Activated CD4-positive, alpha-beta T cell treated with anti-CD3 and anti-CD28 coated beads, Interleukin-2, amount 10 ng/mL, durations not matched to agents 24 days and 14 days (primary cell): ENCODE data around the gene MAST4. TPM values are rescaled to one million over a fixed set of nuclear protein-coding genes. Genes with fewer than 3 reads are reported as not detected.

Source experiments
- DNase-seq: peaks from one replicate; pipeline ENCODE4 v3.0.0; 2022
- H3K27ac Mint-ChIP-seq: one replicate; pipeline ENCODE4 v1.8.0; 2022; ENCODE audit warnings: mild to moderate bottlenecking, mixed read lengths
- H3K27me3 Mint-ChIP-seq: one replicate; pipeline ENCODE4 v1.8.0; 2022; ENCODE audit warnings: mixed read lengths
- H3K36me3 Mint-ChIP-seq: one replicate; pipeline ENCODE4 v1.8.0; 2022; ENCODE audit warnings: low read depth, mild to moderate bottlenecking, mixed read lengths
- H3K4me1 Mint-ChIP-seq: one replicate; pipeline ENCODE4 v1.8.0; 2021; ENCODE audit warnings: mixed read lengths
- H3K4me3 Mint-ChIP-seq: one replicate; pipeline ENCODE4 v1.8.0; 2022; ENCODE audit warnings: mild to moderate bottlenecking, moderate library complexity, mixed read lengths
- H3K9me3 Mint-ChIP-seq: one replicate; pipeline ENCODE4 v1.8.0; 2021; ENCODE audit warnings: mixed read lengths
- intact Hi-C: fragments of 100-400 bp; cut with micrococcal nuclease; formaldehyde crosslinking; loops from one replicate; pipeline ENCODE4 v1.15.1; 2023
- total RNA-seq: library from RNA; stranded (reverse); gene quantifications from 2 replicates; pipeline ENCODE4 v1.2.3, GENCODE V29; 2022

The MAST4 gene
- total RNA-seq, 1 donor from 2014 or later = 16.1 TPM

DNA sequence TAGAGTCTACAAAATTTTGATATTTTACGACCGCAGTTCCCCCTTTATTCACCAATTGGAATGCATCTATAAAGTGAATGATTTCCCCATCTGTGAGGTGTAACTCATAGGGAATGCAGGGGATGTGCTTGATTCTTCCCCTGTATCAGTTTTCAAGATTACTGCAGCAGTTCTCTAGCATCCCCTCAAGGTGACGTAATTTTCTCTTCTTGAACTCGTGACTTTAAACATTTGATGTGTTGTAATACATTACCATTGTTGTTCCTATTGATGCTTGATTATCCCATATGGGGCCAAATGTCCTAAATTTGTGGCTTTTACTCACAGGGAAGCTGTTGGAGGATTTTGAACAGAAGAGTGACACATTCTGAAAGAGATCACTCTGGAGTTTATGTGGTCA is 360.2 kb downstream of the MAST4 start:
- Mint-ChIP-seq H3K4me3 (no peak overlapping the region), H3K9me3 (no peaks in the 10 kb centered on the region), H3K4me1 (peaks cover 6% of the 10 kb centered on the region), H3K27me3 (no peaks in the 10 kb centered on the region), H3K27ac (no peak overlapping the region), H3K36me3 (peaks cover 5% of the 10 kb centered on the region)
- intact Hi-C loops = no loop called here
- DNase-seq = peak; percentile 34

DNA sequence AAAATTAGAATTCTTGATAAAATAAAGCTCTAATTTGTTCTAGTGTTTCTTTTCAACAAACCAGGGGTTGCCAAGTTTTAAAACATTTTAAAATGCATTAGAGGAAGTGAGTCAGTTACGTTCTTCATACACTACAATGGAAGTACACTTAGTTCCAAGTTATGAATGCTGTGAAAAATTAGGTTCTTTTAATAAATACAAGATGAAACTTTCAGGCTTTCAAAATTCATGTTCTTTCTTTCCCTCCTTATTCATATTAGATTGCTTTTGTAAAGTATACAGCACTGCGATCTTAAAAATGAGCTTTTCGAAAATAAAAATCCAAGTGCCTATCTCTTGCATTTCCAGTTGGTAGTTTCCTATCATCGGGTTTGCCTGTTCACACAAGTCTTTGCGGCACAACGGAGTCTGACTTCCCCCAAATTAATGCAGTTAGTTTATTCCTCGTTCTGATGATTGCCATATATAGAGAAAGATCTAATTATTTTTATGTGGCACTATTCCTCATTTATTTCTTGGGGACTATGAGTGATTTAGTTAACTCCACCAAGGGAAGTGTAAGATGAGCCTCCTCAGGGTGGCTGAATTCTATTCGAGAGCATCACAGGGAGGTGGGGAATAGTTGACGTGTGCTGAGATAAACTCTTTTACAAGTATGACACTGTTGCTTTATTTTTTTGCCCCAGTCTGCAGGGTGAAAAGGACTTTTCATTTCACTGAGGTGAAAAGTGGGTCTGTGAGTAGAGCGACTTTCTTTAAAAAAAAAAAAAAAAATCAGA is 362.2 kb downstream of the MAST4 start:
- DNase-seq = peak; percentile 4
- Mint-ChIP-seq H3K27me3 (no peaks in the 10 kb centered on the region), H3K4me1 (no peaks in the 10 kb centered on the region), H3K9me3 (no peaks in the 10 kb centered on the region), H3K36me3 (no peaks in the 10 kb centered on the region), H3K4me3 (no peak overlapping the region), H3K27ac (no peak overlapping the region)
- intact Hi-C loops = no loop called here

GRCh38 chr5:66958980-66959641 is 362.9 kb downstream of the MAST4 start:
- peak; percentile 40 for DNase-seq
- Mint-ChIP-seq H3K36me3 (no peaks in the 10 kb centered on the region), H3K9me3 (no peaks in the 10 kb centered on the region), H3K4me3 (no peak overlapping the region), H3K4me1 (no peaks in the 10 kb centered on the region), H3K27me3 (no peaks in the 10 kb centered on the region), H3K27ac (no peak overlapping the region)
- intact Hi-C loops = no loop called here

DNA sequence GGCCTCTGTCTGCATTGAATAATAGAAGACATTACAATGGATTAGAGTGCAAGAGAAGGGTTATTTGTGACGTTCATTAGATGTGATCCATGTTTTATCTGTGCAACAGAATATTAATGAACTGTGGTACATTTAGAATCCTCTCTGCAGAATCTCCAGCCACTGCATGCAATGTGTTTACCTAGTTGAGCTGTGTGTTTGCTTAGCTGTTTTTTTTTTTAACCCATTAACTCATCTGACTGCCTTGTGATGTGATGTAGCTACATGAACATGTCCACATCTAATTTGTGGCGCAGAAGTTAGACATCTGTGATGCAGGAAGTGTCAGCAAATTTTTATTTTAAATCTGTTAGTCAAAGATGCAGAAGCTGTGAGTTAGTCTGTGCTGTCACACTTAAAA is 363.5 kb downstream of the MAST4 start:
- Mint-ChIP-seq H3K27me3 (no peaks in the 10 kb centered on the region), H3K36me3 (no peaks in the 10 kb centered on the region), H3K27ac (no peak overlapping the region), H3K4me1 (no peaks in the 10 kb centered on the region), H3K4me3 (no peak overlapping the region), H3K9me3 (no peaks in the 10 kb centered on the region)
- no peak for DNase-seq
- intact Hi-C loops = no loop called here

- H3K27ac Mint-ChIP-seq = no peak overlapping the region
- no peaks in the 10 kb centered on the region for H3K36me3 Mint-ChIP-seq
- no peaks in the 10 kb centered on the region for H3K27me3 Mint-ChIP-seq
- no peaks in the 10 kb centered on the region for H3K9me3 Mint-ChIP-seq
- intact Hi-C loops = no loop called here
- DNase-seq = no peak
- H3K4me1 Mint-ChIP-seq = no peaks in the 10 kb centered on the region
- H3K4me3 Mint-ChIP-seq = no peak overlapping the region
Measured at GRCh38 chr5:66960369-66961137, 364.4 kb downstream of the MAST4 start.

GRCh38 chr5:66963559-66963971 is 367.4 kb downstream of the MAST4 start:
- Mint-ChIP-seq H3K4me3 (no peak overlapping the region), H3K9me3 (no peaks in the 10 kb centered on the region), H3K36me3 (no peaks in the 10 kb centered on the region), H3K27me3 (no peaks in the 10 kb centered on the region), H3K27ac (no peak overlapping the region), H3K4me1 (no peaks in the 10 kb centered on the region)
- DNase-seq = no peak
- intact Hi-C loops = no loop called here

- H3K4me3 Mint-ChIP-seq = no peak overlapping the region
Measured at GRCh38 chr5:66966439-66966838, 370.2 kb downstream of the MAST4 start.

GRCh38 chr5:66967102-66967501 is 370.9 kb downstream of the MAST4 start:
- intact Hi-C loops = no loop called here
- H3K27ac Mint-ChIP-seq = no peak overlapping the region
- no peaks in the 10 kb centered on the region for H3K9me3 Mint-ChIP-seq
- DNase-seq = no peak
- no peak overlapping the region for H3K4me3 Mint-ChIP-seq
- H3K36me3 Mint-ChIP-seq = no peaks in the 10 kb centered on the region
- no peaks in the 10 kb centered on the region for H3K27me3 Mint-ChIP-seq
- no peaks in the 10 kb centered on the region for H3K4me1 Mint-ChIP-seq

More at GRCh38 chr5:66966439-66966838, 370.2 kb downstream of the MAST4 start:
- Mint-ChIP-seq H3K4me1 (no peaks in the 10 kb centered on the region), H3K27ac (no peak overlapping the region), H3K9me3 (no peaks in the 10 kb centered on the region), H3K27me3 (no peaks in the 10 kb centered on the region), H3K36me3 (no peaks in the 10 kb centered on the region)
- DNase-seq = no peak
- intact Hi-C loops = no loop called here

DNA sequence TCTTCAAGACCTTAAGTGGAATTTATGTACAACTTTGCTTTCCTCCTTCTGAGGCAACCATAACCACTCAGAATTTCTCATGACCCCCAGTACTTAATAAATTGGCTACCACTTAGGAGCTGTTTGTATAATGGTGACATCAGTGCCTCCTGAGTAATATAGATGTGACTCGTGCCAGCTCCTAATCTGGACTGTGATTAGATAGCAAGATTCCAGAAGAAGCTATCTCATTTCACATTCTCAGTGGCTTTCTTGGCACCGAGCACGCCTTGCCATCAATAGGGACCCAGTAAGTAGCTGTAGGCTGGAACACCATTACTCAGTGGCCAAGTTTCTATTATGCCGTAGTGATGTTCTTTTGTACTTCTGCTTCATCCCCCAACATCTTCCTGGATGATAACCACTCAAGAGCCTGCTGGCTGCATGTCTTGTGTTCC is 371.7 kb downstream of the MAST4 start:
- Mint-ChIP-seq H3K4me3 (no peak overlapping the region), H3K27ac (no peak overlapping the region), H3K27me3 (no peaks in the 10 kb centered on the region), H3K9me3 (no peaks in the 10 kb centered on the region), H3K4me1 (no peaks in the 10 kb centered on the region), H3K36me3 (no peaks in the 10 kb centered on the region)
- no peak for DNase-seq
- intact Hi-C loops = no loop called here

DNA sequence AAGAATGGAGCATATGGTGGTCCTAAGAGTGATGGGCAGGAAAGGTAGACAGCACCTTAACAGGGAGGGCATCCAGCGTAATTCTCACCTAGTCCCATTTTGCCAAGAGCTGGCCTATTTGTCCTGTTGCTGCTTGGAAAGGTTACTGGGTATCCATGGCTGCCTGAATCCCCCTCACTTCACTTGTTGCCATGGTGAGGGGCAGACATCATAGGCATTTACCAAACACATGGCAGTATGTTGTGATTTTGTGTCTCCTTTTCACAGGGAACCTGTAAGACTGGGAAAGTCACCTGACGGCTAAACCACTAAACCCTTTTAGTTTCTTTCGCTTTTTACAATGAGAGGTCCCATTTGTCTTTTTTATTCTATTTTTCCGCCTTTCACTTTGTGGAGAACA is 373.3 kb downstream of the MAST4 start:
- H3K9me3 Mint-ChIP-seq = no peaks in the 10 kb centered on the region
- no peaks in the 10 kb centered on the region for H3K36me3 Mint-ChIP-seq
- intact Hi-C loops = no loop called here
- DNase-seq = no peak
- H3K4me3 Mint-ChIP-seq = no peak overlapping the region
- H3K4me1 Mint-ChIP-seq = no peaks in the 10 kb centered on the region
- H3K27ac Mint-ChIP-seq = no peak overlapping the region
- H3K27me3 Mint-ChIP-seq = no peaks in the 10 kb centered on the region

- Mint-ChIP-seq H3K4me1 (no peaks in the 10 kb centered on the region), H3K36me3 (no peaks in the 10 kb centered on the region), H3K9me3 (no peaks in the 10 kb centered on the region), H3K4me3 (no peak overlapping the region), H3K27ac (no peak overlapping the region), H3K27me3 (no peaks in the 10 kb centered on the region)
- no peak for DNase-seq
- intact Hi-C loops = no loop called here
Measured at GRCh38 chr5:66969963-66970362, 373.8 kb downstream of the MAST4 start.

DNA sequence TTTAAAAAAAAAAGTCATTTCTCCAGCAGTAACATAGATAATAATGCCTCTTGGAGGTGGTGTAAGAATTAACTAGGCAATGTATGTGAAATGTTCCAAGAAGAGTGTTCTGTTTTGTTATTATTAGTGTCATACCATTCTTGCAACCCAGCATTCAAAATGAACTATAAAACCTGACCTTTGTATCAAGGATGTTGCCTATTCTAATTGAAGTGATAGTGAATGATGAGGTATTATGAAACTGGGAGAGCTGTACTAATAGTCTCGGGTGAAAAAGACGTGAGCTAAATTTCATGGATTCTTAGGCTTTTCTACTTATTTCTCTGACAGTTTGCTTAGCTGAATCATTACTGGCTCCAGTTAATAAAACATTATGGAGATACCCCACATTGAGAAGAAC is 375.8 kb downstream of the MAST4 start:
- H3K4me3 Mint-ChIP-seq = no peak overlapping the region
- no peaks in the 10 kb centered on the region for H3K9me3 Mint-ChIP-seq
- DNase-seq = no peak
- H3K4me1 Mint-ChIP-seq = no peaks in the 10 kb centered on the region
- H3K36me3 Mint-ChIP-seq = no peaks in the 10 kb centered on the region
- no peaks in the 10 kb centered on the region for H3K27me3 Mint-ChIP-seq
- intact Hi-C loops = no loop called here
- H3K27ac Mint-ChIP-seq = no peak overlapping the region

GRCh38 chr5:66974256-66974655 is 378.1 kb downstream of the MAST4 start:
- Mint-ChIP-seq H3K4me3 (no peak overlapping the region), H3K27me3 (peaks cover 5% of the 10 kb centered on the region), H3K4me1 (no peaks in the 10 kb centered on the region), H3K27ac (no peak overlapping the region), H3K36me3 (no peaks in the 10 kb centered on the region), H3K9me3 (no peaks in the 10 kb centered on the region)
- intact Hi-C loops = no loop called here
- DNase-seq = no peak

DNA sequence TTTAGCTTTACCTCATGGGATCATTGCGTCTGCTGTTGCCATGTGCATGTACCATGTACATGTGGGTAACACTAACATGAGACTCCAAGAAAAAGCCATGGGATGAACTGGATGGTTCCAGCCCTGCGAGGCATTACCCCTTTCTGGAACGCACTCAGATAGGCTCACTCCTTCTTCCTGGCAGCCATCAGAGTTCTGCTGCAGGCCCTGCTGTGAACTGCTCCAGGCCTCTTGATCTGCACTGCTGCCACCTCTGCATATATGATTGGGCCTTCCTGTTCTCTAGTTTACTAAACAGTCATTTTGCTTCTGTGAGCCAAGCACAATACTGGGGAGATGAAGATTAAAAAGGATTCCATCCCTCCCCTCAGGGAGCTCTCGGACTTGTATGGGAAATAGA is 379.9 kb downstream of the MAST4 start:
- H3K27ac Mint-ChIP-seq = no peak overlapping the region
- intact Hi-C loops = no loop called here
- no peak overlapping the region for H3K4me3 Mint-ChIP-seq
- no peaks in the 10 kb centered on the region for H3K4me1 Mint-ChIP-seq
- no peak for DNase-seq
- no peaks in the 10 kb centered on the region for H3K36me3 Mint-ChIP-seq
- H3K27me3 Mint-ChIP-seq = peaks cover 5% of the 10 kb centered on the region
- no peaks in the 10 kb centered on the region for H3K9me3 Mint-ChIP-seq
